Gastroesophageal sphincter (tissue), 4 donors: ENCODE results near the gene PCGF2. TPM values are rescaled to one million over a fixed set of nuclear protein-coding genes. Genes with fewer than 3 reads are reported as not detected.

Source experiments
- ATAC-seq: fragments of 150-250 bp; one replicate; pipeline ENCODE4 v1.9.1; 2016; ENCODE audit warnings: mild to moderate bottlenecking, moderate library complexity
- H3K27ac ChIP-seq, 4 donors: fragments of 200-600 bp; sonication (generic) in 3 of 4; 1 replicate in 3 of 4; 2 replicates in 1 of 4; pipeline ENCODE4 v1.5.1; 2016 to 2019
- H3K27me3 ChIP-seq: fragments of 200-600 bp; sonication (generic); one replicate; pipeline ENCODE4 v1.5.1; 2019
- H3K36me3 ChIP-seq, 2 donors: fragments of 200-600 bp; sonication (generic); one replicate each; pipeline ENCODE4 v1.5.1; 2019; ENCODE audit warnings: control low read depth in 1 of 2
- H3K4me1 ChIP-seq, 3 donors: fragments of 200-600 bp; sonication (generic); 1 replicate in 2 of 3; 2 replicates in 1 of 3; pipeline ENCODE4 v1.5.1; 2016 to 2019; ENCODE audit warnings: control low read depth in 2 of 3
- H3K4me3 ChIP-seq, 2 donors: fragments of 200-600 bp; sonication (generic); one replicate each; pipeline ENCODE4 v1.5.1; 2019; ENCODE audit warnings: mild to moderate bottlenecking in 1 of 2, moderate library complexity in 1 of 2
- H3K9me3 ChIP-seq, 3 donors: fragments of 200-600 bp; sonication (generic); one replicate each; pipeline ENCODE4 v1.5.1; 2017 to 2019; ENCODE audit warnings: control low read depth in 2 of 3
- EP300 ChIP-seq: sonication (generic); formaldehyde crosslinking; IDR thresholded peaks from one replicate; pipeline ENCODE4 v1.6.1; 2017; ENCODE audit warnings: antibody characterized with exemption, mild to moderate bottlenecking
- POLR2A ChIP-seq, 2 donors: fragments of 450-650 bp; IDR thresholded peaks; one replicate each; pipeline ENCODE4 v1.6.1; 2017; ENCODE audit warnings: antibody characterized with exemption in 2 of 2, mild to moderate bottlenecking in 2 of 2, moderate library complexity in 1 of 2
- POLR2AphosphoS5 ChIP-seq: sonication (generic); formaldehyde crosslinking; IDR thresholded peaks from one replicate; pipeline ENCODE4 v1.6.1; 2017; ENCODE audit warnings: antibody characterized with exemption
- WGBS, 2 donors: methylation state at CpG; one replicate each; pipeline ENCODE4 v1.1.5; 2018; ENCODE audit warnings: low coverage in 1 of 2; 5-methylcytosine and 5-hydroxymethylcytosine counted together
- total RNA-seq, 4 donors: library from RNA; depleted of rRNA; stranded (reverse); fragments of >200 nt; gene quantifications; one replicate each; pipeline ENCODE4 v1.1.0, GENCODE V29; 2016
- TF ChIP-seq, protein P1 (sequence below), 4 experiments: fragments of 200-600 bp in 2 of 4; fragments of 450-650 bp in 2 of 4; sonication (generic) in 1 of 4; IDR thresholded peaks; one replicate each; pipeline ENCODE4 v1.5.1; 2017 to 2019; ENCODE audit warnings: antibody characterized with exemption in 4 of 4, mild to moderate bottlenecking in 2 of 4, moderate library complexity in 2 of 4

Gene PCGF2
- total RNA-seq, 4 donors from 2014 or later, result 6.4 to 13.0 (median 9.7) TPM

- Histone ChIP-seq H3K27me3 (no peaks in the 10 kb centered on the region), H3K4me1 (no peaks in the 10 kb centered on the region), H3K9me3 (no peaks in the 10 kb centered on the region), H3K36me3 (peaks cover 4 to 86% of the 10 kb centered on the region in 2 donors), H3K27ac (no peak overlapping the region), H3K4me3 (no peak overlapping the region)
- no peak for TF ChIP-seq POLR2AphosphoS5
- TF ChIP-seq, protein P1, sequence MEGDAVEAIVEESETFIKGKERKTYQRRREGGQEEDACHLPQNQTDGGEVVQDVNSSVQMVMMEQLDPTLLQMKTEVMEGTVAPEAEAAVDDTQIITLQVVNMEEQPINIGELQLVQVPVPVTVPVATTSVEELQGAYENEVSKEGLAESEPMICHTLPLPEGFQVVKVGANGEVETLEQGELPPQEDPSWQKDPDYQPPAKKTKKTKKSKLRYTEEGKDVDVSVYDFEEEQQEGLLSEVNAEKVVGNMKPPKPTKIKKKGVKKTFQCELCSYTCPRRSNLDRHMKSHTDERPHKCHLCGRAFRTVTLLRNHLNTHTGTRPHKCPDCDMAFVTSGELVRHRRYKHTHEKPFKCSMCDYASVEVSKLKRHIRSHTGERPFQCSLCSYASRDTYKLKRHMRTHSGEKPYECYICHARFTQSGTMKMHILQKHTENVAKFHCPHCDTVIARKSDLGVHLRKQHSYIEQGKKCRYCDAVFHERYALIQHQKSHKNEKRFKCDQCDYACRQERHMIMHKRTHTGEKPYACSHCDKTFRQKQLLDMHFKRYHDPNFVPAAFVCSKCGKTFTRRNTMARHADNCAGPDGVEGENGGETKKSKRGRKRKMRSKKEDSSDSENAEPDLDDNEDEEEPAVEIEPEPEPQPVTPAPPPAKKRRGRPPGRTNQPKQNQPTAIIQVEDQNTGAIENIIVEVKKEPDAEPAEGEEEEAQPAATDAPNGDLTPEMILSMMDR (IDR thresholded peaks at IDR 0.05), result no peak
- no peak for TF ChIP-seq POLR2A (IDR thresholded peaks at IDR 0.05)
- TF ChIP-seq EP300, result no peak
- WGBS, 2 donors, result 92 to 100% methylated on average over 2 to 3 of the region's 3 CpGs
- no peak for ATAC-seq
Measured at GRCh38 chr17:38783227-38783626, 35.1 kb upstream of the PCGF2 start.

GRCh38 chr17:38779965-38780752 lies 32.0 kb upstream of the PCGF2 start:
- Histone ChIP-seq H3K4me1 (no peaks in the 10 kb centered on the region), H3K27ac (no peak overlapping the region), H3K27me3 (no peaks in the 10 kb centered on the region), H3K36me3 (peaks cover 4 to 100% of the 10 kb centered on the region in 2 donors), H3K4me3 (no peak overlapping the region), H3K9me3 (no peaks in the 10 kb centered on the region)
- ATAC-seq, result no peak
- TF ChIP-seq EP300, result no peak
- TF ChIP-seq, protein P1 (IDR thresholded peaks at IDR 0.05), result no peak
- TF ChIP-seq POLR2A (IDR thresholded peaks at IDR 0.05), result no peak
- TF ChIP-seq POLR2AphosphoS5, result no peak
- 83% methylated on average over 19 of the region's 23 CpGs; no CpG with 5 or more reads in 1 of the 2 donors for WGBS, 2 donors

- no peaks in the 10 kb centered on the region for H3K9me3 ChIP-seq
- no peak for ATAC-seq
- H3K4me1 ChIP-seq, result no peaks in the 10 kb centered on the region
- peaks cover 0 to 100% of the 10 kb centered on the region in 2 donors for H3K36me3 ChIP-seq
- TF ChIP-seq POLR2A (IDR thresholded peaks at IDR 0.05) (no peak), POLR2AphosphoS5 (no peak), EP300 (no peak)
- TF ChIP-seq, protein P1 (IDR thresholded peaks at IDR 0.05), result no peak
- H3K27me3 ChIP-seq, result no peaks in the 10 kb centered on the region
- no peak overlapping the region for H3K4me3 ChIP-seq
- no peak overlapping the region for H3K27ac ChIP-seq
- 72 to 73% methylated on average over 3 to 5 of the region's 7 CpGs for WGBS, 2 donors
Measured at GRCh38 chr17:38777641-38778250, 29.6 kb upstream of the PCGF2 start.

DNA sequence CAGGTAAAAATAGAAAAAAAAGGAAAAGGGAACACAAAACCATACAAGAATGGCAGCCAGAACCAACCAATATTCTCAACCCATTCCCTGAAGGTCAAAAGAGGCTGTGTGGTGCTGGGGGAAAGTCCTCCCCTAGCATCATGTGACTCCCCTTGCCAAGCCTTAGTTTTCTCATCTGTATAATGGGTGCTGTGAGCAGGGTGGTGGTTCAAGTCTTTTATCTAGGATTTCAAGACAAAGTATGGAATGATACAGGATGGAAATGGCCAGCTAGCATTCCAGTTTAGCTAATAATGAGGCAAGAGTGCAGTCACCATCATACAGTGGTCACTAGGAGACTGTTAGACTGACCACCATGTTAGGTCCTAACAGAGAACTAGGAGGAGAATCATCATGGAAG lies 25.1 kb upstream of the PCGF2 start:
- H3K36me3 ChIP-seq, result peaks cover 3 to 100% of the 10 kb centered on the region in 2 donors
- H3K4me3 ChIP-seq, result no peak overlapping the region
- no peak overlapping the region for H3K27ac ChIP-seq
- H3K4me1 ChIP-seq, result no peaks in the 10 kb centered on the region
- ATAC-seq, result no peak
- no peaks in the 10 kb centered on the region for H3K27me3 ChIP-seq
- TF ChIP-seq POLR2AphosphoS5 (no peak), EP300 (no peak), POLR2A (IDR thresholded peaks at IDR 0.05) (no peak)
- TF ChIP-seq, protein P1 (IDR thresholded peaks at IDR 0.05), result no peak
- H3K9me3 ChIP-seq, result no peaks in the 10 kb centered on the region

DNA sequence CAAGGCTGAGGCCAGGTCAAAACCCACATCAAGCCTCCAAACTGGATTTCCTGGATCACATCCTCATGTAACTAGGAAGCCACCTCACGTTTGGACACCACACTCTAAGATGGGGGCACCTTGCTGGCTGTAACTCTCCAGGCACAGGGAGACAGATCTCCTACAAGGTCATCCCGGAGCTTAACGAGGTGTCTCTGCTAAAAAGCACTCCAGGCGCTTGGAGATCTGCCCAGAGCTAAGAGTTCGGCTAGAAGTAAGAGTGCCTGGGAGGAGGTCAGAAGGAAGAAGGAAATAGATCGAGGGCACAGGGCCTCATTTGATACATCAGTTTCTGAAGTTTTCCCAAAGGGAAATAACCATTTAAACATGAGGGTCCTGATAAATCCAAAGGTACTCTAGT lies 20.3 kb upstream of the PCGF2 start:
- Histone ChIP-seq H3K36me3 (peaks cover 3 to 100% of the 10 kb centered on the region in 2 donors), H3K27ac (no peak overlapping the region), H3K27me3 (no peaks in the 10 kb centered on the region), H3K4me3 (no peak overlapping the region), H3K9me3 (no peaks in the 10 kb centered on the region), H3K4me1 (no peaks in the 10 kb centered on the region)
- no peak for ATAC-seq
- WGBS, 2 donors, result 31 to 59% methylated on average over 2 to 6 of the region's 6 CpGs
- TF ChIP-seq POLR2A (IDR thresholded peaks at IDR 0.05) (no peak), POLR2AphosphoS5 (no peak), EP300 (no peak)
- TF ChIP-seq, protein P1 (IDR thresholded peaks at IDR 0.05), result no peak
